OCI-LY3 (cell line): ENCODE results near the gene PCSK1.

Source experiments
- H2AFZ ChIP-seq: fragments of 200-600, 300-600 bp; shearing (Covaris generic); 2 replicates; pipeline ENCODE4 v1.6.0; 2014; ENCODE audit warnings: antibody characterized with exemption, low read depth, low read length
- H3K27ac ChIP-seq: fragments of 200-600, 300-600 bp; sonication (generic); 2 replicates; pipeline ENCODE4 v1.5.1; 2014; ENCODE audit warnings: mild to moderate bottlenecking, low read length, moderate library complexity, mixed read lengths
- H3K27me3 ChIP-seq: fragments of 200-600, 300-600 bp; sonication (generic); 2 replicates; pipeline ENCODE4 v1.6.1; 2014; ENCODE audit warnings: low read depth, low read length, mixed read lengths
- H3K36me3 ChIP-seq: fragments of 200-600, 300-600 bp; sonication (generic); replicated peaks from 2 replicates; pipeline ENCODE3; 2014; ENCODE audit warnings: low read depth, low read length, mixed read lengths
- H3K4me1 ChIP-seq: fragments of 300-600, 200-600 bp; sonication (generic); 2 replicates; pipeline ENCODE4 v1.6.1; 2014; ENCODE audit warnings: low read length, mixed read lengths
- H3K4me2 ChIP-seq: fragments of 200-600, 300-600 bp; sonication (generic); 2 replicates; pipeline ENCODE4 v1.6.1; 2014; ENCODE audit warnings: low read length, mixed read lengths
- H3K4me3 ChIP-seq: fragments of 300-600, 200-600 bp; sonication (generic); 2 replicates; pipeline ENCODE4 v1.5.1; 2014; ENCODE audit warnings: antibody characterized with exemption, mild to moderate bottlenecking, low read length, moderate library complexity
- H3K79me2 ChIP-seq: fragments of 300-600, 200-600 bp; shearing (Covaris generic); 2 replicates; pipeline ENCODE4 v1.6.1; 2014; ENCODE audit warnings: mild to moderate bottlenecking, low read length, mixed read lengths
- H3K9ac ChIP-seq: fragments of 300-600, 200-600 bp; shearing (Covaris generic); 2 replicates; pipeline ENCODE4 v1.6.0; 2014; ENCODE audit warnings: mild to moderate bottlenecking, low read length, moderate library complexity
- H3K9me3 ChIP-seq: fragments of 200-600, 300-600 bp; shearing (Covaris generic); 2 replicates; pipeline ENCODE4 v1.6.1; 2014; ENCODE audit warnings: low read length, mixed read lengths; ENCODE audit not compliant: insufficient read depth
- H4K20me1 ChIP-seq: fragments of 200-600, 300-600 bp; sonication (generic); 2 replicates; pipeline ENCODE4 v1.6.1; 2016; ENCODE audit warnings: low read length, mixed read lengths; ENCODE audit not compliant: insufficient read depth
- EZH2phosphoT487 ChIP-seq: fragments of 200-600 bp; shearing (Covaris generic); IDR thresholded peaks from 2 replicates; pipeline ENCODE4 v1.6.1; 2018; ENCODE audit warnings: antibody characterized with exemption, mixed run types, low read depth
- TF ChIP-seq, protein P1 (sequence below): fragments of 200-600, 300-600 bp; sonication (generic); IDR thresholded peaks from 2 replicates; pipeline ENCODE4 v1.5.1; 2014; ENCODE audit warnings: antibody characterized with exemption, low read length, low read depth

Gene PCSK1

DNA sequence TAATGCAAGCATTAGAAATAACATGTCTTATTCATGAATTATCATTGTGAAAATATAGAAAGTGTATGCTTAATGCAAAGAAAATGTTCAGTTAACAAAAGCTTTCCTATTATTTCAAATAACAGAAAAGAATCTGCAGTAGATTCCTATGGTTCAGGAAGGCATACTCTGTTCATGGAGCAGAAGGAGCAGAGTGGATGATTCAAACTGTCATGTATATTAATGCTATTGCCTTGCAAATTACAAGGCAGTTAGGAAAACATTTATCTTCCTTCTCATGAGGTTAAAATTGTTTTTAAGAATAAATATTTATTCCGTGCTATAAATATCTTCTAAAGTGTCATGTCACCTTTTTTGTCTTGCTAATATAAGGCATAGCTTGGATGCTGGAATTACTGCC lies 47.5 kb downstream of the PCSK1 start:
- Histone ChIP-seq H3K4me2 (no peak overlapping the region), H3K9me3 (no peaks in the 10 kb centered on the region), H3K4me3 (no peak overlapping the region), H3K4me1 (peaks cover 8% of the 10 kb centered on the region; the same call in 1 of the 2 replicates), H3K27ac (no peak overlapping the region), H3K79me2 (no peaks in the 10 kb centered on the region), H4K20me1 (no peaks in the 10 kb centered on the region), H2AFZ (no peak overlapping the region), H3K27me3 (no peaks in the 10 kb centered on the region), H3K36me3 (no peaks in the 10 kb centered on the region), H3K9ac (no peak overlapping the region)
- TF ChIP-seq EZH2phosphoT487 = no peak
- TF ChIP-seq, protein P1, sequence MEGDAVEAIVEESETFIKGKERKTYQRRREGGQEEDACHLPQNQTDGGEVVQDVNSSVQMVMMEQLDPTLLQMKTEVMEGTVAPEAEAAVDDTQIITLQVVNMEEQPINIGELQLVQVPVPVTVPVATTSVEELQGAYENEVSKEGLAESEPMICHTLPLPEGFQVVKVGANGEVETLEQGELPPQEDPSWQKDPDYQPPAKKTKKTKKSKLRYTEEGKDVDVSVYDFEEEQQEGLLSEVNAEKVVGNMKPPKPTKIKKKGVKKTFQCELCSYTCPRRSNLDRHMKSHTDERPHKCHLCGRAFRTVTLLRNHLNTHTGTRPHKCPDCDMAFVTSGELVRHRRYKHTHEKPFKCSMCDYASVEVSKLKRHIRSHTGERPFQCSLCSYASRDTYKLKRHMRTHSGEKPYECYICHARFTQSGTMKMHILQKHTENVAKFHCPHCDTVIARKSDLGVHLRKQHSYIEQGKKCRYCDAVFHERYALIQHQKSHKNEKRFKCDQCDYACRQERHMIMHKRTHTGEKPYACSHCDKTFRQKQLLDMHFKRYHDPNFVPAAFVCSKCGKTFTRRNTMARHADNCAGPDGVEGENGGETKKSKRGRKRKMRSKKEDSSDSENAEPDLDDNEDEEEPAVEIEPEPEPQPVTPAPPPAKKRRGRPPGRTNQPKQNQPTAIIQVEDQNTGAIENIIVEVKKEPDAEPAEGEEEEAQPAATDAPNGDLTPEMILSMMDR = no peak

DNA sequence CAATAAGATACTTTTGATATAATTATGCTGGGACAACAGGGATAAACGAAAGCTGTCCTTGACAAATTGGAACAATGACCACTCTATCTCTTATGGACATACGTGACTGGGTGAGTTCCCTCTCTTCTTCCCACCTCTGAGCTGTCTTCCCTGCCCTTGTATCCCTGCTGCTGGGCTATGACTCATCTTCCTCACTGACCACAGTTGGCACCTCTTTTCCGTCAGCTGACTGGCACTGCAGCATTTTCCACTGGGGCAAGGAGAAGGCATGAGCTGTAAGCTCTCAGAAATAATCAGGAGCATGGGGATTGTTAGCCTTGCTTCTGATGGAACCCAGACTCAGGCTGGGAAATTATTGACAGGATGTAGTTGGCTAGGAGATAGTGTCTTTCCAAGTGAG lies 48.7 kb downstream of the PCSK1 start:
- Histone ChIP-seq H3K4me1 (peaks cover 8% of the 10 kb centered on the region; the same call in 1 of the 2 replicates), H3K4me3 (no peak overlapping the region), H3K4me2 (no peak overlapping the region), H3K27ac (no peak overlapping the region), H3K36me3 (no peaks in the 10 kb centered on the region), H3K9ac (no peak overlapping the region), H2AFZ (no peak overlapping the region), H3K27me3 (no peaks in the 10 kb centered on the region), H3K9me3 (no peaks in the 10 kb centered on the region), H4K20me1 (no peaks in the 10 kb centered on the region), H3K79me2 (no peaks in the 10 kb centered on the region)
- no peak for TF ChIP-seq EZH2phosphoT487
- TF ChIP-seq, protein P1 = no peak

DNA sequence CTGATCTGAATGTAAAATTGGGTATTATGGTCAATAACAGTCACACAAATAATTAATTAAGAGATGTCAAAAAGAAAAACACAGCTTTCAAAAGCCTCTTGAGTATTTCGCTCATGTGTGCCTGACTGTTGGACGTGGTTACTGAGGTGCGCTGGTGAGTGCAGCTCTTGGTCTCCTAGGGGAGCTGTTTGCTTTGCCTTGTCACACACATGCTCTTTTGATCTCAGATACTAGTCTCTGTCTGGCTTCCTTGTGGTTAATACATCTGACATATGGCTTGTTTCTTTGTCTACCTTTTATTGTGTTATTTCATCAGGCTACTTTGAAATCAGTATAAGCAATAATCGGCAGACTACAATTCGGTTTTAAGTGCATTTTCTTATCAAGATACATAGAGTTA lies 51.5 kb downstream of the PCSK1 start:
- Histone ChIP-seq H3K9me3 (no peaks in the 10 kb centered on the region), H2AFZ (no peak overlapping the region), H3K4me2 (peak overlapping the region; percentile 18), H3K27ac (no peak overlapping the region), H3K79me2 (no peaks in the 10 kb centered on the region), H3K4me1 (peaks cover 8% of the 10 kb centered on the region; the same call in 1 of the 2 replicates), H4K20me1 (no peaks in the 10 kb centered on the region), H3K4me3 (no peak overlapping the region), H3K9ac (no peak overlapping the region), H3K36me3 (no peaks in the 10 kb centered on the region), H3K27me3 (no peaks in the 10 kb centered on the region)
- TF ChIP-seq EZH2phosphoT487 = no peak
- TF ChIP-seq, protein P1 = peak; percentile 56

DNA sequence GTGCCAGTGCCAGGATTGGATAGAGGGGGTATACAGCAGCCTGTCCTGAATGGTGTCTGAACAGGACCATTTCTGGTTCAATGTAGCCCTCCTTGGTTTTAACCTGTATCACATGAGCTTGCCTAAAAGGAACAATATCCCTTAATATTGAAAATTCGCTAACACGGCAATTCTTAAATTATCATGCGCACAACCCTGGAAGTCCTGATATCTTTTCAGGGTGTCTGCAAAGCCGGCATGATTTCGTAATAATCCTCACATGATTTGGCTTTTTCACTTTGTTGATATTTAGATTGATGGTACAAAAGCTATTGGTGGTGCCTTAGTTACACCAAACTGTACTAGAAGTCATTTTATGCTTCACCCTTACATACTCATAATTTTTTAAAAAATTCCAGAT lies 53.2 kb downstream of the PCSK1 start:
- H3K4me1 ChIP-seq = peaks cover 10% of the 10 kb centered on the region; the same call in 1 of the 2 replicates

More for the DNA sequence above, 53.2 kb downstream of the PCSK1 start:
- no peak overlapping the region for H3K4me2 ChIP-seq
- TF ChIP-seq EZH2phosphoT487 = no peak
- TF ChIP-seq, protein P1 = no peak
- no peak overlapping the region for H3K4me3 ChIP-seq
- H3K27me3 ChIP-seq = no peaks in the 10 kb centered on the region
- H3K27ac ChIP-seq = no peak overlapping the region
- no peak overlapping the region for H3K9ac ChIP-seq
- no peaks in the 10 kb centered on the region for H4K20me1 ChIP-seq
- no peaks in the 10 kb centered on the region for H3K36me3 ChIP-seq
- no peaks in the 10 kb centered on the region for H3K79me2 ChIP-seq
- no peaks in the 10 kb centered on the region for H3K9me3 ChIP-seq
- no peak overlapping the region for H2AFZ ChIP-seq
